Measurements from ENCODE around the gene IL12RB2.

Gene IL12RB2

DNA sequence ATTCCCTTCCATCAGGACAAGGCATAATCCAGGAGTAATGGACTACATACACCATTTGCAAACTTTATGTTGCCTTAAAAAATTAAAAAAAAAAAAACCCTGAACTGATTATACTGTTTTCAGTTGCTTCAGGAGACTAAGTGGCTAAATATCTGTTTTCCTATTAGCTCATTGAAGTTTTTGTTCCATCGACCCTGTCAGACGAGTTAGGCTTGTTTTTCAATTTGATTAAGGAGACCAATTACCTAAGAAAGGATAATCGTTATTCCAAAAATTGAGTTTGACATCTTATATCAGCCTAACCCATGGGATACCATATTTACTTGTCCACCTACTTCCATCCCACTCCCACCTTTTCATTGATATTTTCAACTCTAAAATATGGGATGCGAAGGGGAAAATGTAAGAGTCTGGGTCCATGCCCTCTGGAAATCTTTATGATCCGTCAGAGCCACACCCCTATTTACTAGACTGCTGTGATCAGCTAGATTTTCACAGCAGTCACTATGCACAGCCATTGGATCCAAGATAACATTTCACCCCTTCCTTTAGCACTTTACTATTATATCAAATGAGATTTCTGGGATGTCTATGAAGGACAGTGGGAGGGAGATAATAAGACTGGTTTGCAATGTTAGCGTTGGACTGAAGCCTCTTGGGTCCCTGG, 41.0 kb downstream of the IL12RB2 start:
- DNase-seq = no peak

GRCh38 chr1:67350783-67351182, 43.1 kb downstream of the IL12RB2 start:
- DNase-seq = no peak

GRCh38 chr1:67352211-67352610, 44.5 kb downstream of the IL12RB2 start:
- DNase-seq = no peak

DNA sequence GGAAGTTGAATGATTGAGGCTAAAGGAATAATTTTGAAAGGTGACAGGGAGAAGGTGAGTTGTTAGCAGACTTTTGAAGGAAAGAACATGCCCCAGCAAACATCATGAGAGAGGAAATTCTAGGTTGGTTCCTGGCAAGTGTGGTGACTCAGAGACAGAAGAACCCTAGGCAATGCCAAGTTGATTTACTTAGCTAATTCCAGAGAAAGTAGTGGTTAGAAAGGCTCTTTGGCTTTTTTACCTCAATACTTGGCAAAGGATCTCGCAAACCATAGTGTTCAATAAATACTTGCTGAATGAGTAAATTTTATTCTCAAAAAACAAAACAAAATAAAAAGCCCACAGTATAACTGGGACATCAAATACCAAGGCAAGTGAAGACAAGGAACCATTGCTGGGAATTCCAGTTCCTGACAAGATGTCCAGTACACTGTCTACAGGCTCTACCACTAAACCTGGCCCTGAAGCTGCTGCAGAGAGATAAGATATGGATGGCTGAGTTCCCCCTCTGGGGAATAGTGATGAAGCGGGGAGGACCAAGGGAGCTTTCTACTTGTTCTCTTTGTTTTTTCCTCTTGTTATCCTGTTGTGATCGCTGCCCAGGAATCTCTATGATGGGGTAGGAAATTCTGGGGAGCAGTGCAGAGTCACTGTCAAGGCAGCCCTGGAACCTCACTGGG, 48.2 kb downstream of the IL12RB2 start:
- DNase-seq = no peak

DNA sequence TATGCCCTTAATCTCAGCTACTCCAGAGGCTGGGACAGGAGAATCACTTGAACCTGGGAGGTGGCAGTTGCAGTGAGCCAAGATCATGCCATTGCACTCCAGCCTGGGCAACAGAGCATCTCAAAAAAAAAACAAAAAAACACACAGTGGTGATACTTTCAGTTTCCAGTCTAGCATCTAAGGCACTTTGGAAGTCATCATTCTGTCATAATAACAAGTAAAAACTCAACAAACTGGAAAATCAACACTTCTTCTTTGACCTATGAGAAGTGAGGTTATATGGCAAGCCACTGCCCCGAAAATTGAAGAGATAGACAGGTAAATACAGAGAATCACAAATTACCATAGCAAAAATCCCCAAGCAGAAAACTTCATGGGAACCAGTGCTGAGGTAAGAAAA, 51.9 kb downstream of the IL12RB2 start:
- no peak for DNase-seq

DNA sequence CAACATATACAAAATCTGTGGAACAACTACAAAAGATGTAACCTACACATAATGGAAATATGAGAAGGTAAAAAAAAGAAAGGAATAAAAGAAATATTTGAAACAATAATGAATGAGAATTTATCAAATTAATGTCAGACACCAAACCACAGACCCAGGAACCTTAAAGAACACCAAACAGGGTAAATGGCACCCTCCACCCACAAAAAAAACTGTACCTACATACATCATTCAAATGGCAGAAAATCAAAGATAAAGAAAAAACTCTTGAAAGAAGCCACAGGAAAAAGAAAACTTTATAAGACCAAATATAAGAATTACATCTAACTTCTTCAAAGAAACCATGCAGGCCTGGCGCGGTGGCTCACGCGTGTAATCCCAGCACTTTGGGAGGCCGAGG, 54.0 kb downstream of the IL12RB2 start:
- DNase-seq = no peak

DNA sequence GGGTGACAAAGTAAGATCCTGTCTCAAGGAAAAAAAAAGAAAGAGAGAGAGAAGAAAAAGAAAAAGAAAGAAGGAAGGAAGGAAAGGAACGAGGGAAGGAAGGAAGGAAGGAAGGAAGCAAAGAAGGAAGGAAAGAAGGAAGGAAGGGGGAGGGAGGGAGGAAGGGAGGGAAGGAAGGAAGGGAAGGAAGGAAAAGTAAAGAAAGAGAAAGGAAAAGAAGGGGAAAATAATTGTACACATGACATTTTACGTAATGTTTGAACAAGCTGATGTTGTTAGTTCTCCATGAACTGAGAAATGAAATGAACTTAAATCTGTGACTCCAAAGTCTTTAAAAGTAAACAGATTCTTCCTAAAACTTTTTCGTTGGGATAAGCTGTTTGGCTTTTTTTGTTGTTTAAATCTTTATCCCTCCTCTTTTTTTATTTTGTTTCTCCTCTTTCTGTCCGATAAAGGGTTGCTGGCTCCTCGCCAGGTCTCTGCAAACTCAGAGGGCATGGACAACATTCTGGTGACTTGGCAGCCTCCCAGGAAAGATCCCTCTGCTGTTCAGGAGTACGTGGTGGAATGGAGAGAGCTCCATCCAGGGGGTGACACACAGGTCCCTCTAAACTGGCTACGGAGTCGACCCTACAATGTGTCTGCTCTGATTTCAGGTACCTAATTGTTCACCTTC, 59.8 kb downstream of the IL12RB2 start:
- DNase-seq = no peak

GRCh38 chr1:67368046-67368514, 60.4 kb downstream of the IL12RB2 start:
- no peak for DNase-seq

GRCh38 chr1:67371043-67371442, 63.4 kb downstream of the IL12RB2 start:
- DNase-seq = no peak

GRCh38 chr1:67371681-67372080, 64.0 kb downstream of the IL12RB2 start:
- no peak for DNase-seq

DNA sequence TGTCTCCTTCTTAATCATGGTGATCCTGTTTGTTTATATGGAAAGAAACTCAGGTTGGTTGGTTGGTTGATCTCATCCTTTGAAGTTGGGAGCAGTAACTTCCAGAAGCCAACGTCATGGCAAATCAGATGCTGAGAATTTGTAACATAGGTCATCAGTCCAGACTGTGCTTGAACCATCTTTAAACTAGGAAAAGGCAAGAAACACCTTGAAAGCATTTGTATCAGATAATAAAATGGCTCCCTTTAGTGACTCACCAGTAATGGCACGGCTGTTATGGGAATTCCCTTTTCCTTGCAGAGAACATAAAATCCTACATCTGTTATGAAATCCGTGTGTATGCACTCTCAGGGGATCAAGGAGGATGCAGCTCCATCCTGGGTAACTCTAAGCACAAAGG, 64.5 kb downstream of the IL12RB2 start:
- DNase-seq = no peak

GRCh38 chr1:67372898-67373297, 65.2 kb downstream of the IL12RB2 start:
- no peak for DNase-seq

- DNase-seq = no peak
Observed at GRCh38 chr1:67376381-67376780, 68.7 kb downstream of the IL12RB2 start.

DNA sequence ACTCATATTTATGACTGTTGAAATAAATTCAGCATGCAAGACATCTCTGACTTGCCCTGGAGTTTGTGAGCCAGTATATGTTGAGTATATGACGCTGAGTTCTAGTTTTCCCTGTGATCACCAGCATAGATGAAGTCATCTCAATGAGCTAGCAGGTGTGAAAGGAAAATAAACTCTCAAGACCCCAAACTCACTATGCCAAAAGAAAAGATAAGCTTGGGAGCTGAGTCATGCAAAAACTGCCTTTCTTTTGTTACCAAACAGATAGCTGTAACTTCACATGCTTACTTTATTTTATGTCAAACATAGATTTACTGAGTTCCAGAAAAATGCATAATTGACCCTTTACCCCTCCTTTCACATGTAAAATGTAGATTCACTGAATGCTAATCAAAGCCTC, 69.6 kb downstream of the IL12RB2 start:
- DNase-seq = no peak

DNA sequence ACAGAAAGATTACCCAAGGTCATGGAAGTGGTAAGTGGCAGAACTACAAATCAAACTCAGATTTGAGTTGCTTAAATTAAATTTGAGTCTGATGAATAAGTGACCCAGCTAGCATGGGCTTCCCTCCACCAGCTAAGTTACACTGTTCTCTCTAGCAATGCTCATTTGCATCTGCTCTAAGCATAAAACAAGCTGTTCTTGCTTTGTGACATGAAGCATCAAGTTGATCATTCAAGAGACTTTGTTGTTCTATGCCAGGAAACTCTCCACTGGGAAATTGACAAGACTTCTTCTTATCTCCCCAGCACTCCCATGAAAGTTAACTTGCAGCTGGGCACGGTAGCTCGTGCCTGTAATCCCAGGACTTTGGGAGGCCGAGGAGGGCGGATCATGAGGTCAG, 73.5 kb downstream of the IL12RB2 start:
- DNase-seq = no peak

GRCh38 chr1:67382292-67382691, 74.6 kb downstream of the IL12RB2 start:
- DNase-seq = no peak

DNA sequence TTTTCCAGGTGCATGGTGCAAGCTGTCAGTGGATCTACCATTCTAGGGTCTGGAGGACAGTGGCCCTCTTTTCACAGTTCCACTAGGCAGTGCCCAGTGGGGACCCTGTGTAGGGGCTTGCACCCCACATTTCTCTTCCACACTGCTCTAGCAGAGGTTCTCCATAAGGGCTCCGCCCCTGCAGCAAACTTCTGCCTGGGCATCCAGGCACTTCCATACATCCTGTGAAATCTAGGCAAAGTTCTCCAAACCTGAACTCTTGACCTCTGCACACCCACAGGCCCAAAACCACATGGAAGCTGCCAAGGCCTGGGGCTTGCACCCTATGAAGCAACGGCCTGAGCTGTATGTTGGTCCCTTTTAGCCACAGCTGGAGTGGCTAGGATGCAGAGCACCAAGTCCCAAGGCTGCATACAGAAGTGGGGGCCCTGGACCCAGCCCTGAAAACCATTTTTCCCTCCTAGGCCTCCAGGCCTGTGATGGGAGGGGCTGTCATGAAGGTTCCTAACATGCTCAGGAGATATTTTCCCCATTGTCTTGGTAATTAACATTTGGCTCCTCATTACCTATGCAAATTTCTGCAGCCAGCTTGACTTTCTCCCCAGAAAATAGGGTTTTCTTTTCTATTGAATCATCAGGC, 76.4 kb downstream of the IL12RB2 start:
- no peak for DNase-seq

DNA sequence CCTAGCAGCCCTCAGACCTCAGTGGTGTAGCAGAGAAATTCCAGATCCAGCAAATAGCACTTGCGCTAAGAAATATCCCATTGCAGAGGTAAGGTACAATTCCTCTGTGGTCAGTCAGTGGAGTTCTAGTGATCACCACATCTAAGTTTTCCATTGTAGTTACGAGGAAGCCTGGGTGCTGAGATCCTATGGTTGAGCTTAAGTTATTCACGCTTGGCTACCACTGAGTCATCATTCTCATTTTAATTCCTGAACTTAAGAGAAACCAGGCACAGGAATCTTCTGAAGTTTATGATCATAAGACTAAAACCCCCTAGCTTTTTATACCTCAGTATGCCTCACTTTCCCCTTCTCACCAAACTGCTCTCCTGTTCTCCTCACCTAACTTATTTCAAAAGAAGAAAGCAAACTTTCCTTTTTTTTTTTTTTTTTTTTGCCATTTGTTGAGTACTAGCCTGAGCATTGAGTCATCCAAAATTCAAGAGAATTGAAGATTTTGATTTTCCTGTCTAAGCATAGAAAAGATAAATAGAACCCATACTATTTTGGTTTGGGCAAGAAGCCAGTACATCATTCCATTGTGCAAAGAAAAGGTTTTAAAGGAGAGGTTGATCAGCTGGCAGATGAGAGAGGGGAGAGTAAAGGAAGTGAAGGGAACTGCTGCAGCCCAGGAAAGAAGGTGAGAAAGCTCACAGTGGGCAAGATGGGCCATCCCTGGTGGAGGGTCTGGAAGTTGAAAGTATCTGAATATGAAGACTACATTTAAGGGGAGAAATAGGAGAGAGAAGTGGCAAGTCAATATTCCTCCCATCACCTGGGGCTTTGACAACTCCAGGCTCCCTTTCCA, 82.6 kb downstream of the IL12RB2 start:
- no peak for DNase-seq

GRCh38 chr1:67393240-67393639, 85.6 kb downstream of the IL12RB2 start:
- no peak for DNase-seq

DNA sequence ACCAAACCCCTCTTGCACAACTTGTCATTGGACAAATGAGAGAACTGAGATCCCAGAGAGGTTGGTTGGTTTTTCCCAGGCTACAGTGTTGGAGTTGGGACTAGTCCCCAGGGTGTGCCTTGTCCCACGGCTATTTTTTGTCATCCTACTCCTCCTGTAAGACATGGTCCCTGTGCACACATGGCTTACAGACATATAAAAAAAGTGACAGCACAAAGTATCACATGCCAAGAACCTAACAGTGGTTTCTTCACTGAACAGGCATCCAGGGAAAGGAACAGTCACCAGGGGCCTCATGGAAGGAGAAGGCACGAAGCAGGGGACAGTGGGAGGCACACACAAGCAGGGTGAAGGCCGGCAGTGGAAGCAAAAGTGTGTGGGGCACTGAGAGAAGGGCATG, 86.1 kb downstream of the IL12RB2 start:
- no peak for DNase-seq

DNA sequence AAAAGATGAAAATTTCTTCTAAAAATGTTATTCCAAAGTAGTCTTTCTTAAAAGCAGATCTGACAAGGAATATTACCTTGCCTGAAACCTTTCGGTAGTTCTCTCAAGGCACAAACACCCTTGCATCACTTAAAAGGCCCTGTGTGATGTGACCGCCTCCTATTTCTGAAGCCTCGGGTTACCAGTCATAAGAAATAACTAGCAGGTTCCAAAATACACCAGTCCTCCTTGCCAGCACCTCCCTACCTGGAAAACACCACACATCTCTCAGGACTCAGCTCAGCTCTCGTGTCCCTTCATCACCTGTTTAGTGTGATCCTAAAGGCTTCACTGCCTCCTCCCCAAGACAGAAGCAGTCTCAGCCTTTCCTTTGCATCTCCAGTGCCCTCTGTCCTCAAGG, 86.9 kb downstream of the IL12RB2 start:
- no peak for DNase-seq

- no peak for DNase-seq
Observed at GRCh38 chr1:67399199-67399993, 91.7 kb downstream of the IL12RB2 start.
